ENCODE measurements around the gene KRT75.

Gene KRT75

DNA sequence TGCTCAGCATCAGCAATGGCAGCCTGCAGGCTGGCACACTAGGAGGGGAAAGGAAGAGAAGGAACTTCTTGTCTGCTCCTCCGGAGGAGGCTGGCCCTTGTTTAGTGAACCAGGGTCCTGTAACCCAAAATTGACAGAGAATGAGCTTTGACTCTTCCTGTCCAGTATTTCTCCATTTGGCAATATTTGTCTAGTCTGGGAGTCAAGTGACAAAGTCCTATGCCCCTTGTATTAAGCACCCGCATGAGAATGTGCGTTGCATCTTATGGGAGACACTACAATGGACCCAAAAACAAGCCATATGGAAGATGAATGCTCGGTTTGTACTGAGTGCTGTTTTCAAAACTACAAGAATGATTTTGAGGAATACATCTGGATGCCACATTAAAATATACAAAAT lies 35.7 kb upstream of the KRT75 start:
- H3K4me3 ChIP-seq (ENCODE audit: low read depth, low read length): no peak overlapping the region
- no peak overlapping the region for H3K27ac ChIP-seq (ENCODE audit: extremely low read depth, low read depth, low read length)
- no peaks in the 10 kb centered on the region for H3K4me1 ChIP-seq (ENCODE audit: control insufficient read depth, insufficient read depth, low read length)
- POLR2A ChIA-PET: no interaction called here
- H3K36me3 ChIP-seq (ENCODE audit: control insufficient read depth in 2 of 2, insufficient read depth in 1 of 2, low read length in 2 of 2): no peaks in the 10 kb centered on the region
- CTCF ChIA-PET: no interaction called here
- TF ChIP-seq SETDB1 (IDR thresholded peaks at IDR 0.05; ENCODE audit: insufficient read length, low read length): no peak
- TF ChIP-seq ZNF175 (tag by site-specific recombination; IDR thresholded peaks at IDR 0.05): no peak
- H3K9me3 ChIP-seq (ENCODE audit: control insufficient read depth, insufficient read depth, low read depth, low read length): no peaks in the 10 kb centered on the region

DNA sequence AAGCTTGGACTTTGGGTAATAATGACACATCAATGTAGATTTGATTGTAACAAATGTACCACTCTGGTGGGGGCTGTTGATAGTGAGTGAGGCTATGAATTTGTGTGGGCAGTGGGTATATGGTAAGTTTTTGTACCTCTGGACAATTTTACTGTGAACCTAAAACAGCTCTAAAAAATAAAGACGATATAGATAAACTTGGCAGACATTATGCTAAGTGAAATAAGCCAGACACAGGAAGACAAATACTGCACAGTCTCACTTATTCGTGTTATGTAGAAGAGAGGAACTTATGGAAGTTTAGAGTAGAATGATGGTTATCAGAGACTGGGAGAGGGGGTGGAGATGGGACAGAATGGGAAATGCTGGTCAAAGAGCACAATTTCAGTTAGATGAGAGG lies 30.7 kb upstream of the KRT75 start:
- TF ChIP-seq SP2 (tag by site-specific recombination; IDR thresholded peaks at IDR 0.05): no peak
- TF ChIP-seq, protein P1, sequence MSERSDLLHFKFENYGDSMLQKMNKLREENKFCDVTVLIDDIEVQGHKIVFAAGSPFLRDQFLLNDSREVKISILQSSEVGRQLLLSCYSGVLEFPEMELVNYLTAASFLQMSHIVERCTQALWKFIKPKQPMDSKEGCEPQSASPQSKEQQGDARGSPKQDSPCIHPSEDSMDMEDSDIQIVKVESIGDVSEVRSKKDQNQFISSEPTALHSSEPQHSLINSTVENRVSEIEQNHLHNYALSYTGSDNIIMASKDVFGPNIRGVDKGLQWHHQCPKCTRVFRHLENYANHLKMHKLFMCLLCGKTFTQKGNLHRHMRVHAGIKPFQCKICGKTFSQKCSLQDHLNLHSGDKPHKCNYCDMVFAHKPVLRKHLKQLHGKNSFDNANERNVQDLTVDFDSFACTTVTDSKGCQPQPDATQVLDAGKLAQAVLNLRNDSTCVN (tag by site-specific recombination; optimal IDR thresholded peaks at IDR 0.05): no peak
- TF ChIP-seq, protein P2, sequence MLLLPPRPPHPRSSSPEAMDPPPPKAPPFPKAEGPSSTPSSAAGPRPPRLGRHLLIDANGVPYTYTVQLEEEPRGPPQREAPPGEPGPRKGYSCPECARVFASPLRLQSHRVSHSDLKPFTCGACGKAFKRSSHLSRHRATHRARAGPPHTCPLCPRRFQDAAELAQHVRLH (tag by site-specific recombination; IDR thresholded peaks at IDR 0.05): no peak
- TF ChIP-seq, protein P3, sequence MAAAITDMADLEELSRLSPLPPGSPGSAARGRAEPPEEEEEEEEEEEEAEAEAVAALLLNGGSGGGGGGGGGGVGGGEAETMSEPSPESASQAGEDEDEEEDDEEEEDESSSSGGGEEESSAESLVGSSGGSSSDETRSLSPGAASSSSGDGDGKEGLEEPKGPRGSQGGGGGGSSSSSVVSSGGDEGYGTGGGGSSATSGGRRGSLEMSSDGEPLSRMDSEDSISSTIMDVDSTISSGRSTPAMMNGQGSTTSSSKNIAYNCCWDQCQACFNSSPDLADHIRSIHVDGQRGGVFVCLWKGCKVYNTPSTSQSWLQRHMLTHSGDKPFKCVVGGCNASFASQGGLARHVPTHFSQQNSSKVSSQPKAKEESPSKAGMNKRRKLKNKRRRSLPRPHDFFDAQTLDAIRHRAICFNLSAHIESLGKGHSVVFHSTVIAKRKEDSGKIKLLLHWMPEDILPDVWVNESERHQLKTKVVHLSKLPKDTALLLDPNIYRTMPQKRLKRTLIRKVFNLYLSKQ (tag by site-specific recombination; IDR thresholded peaks at IDR 0.05; ENCODE audit: borderline replicate concordance): no peak
- no peak for TF ChIP-seq ZNF777 (tag by site-specific recombination; IDR thresholded peaks at IDR 0.05; ENCODE audit: borderline replicate concordance)
- TF ChIP-seq KLF16 (tag by site-specific recombination; IDR thresholded peaks at IDR 0.05): no peak
- no peak for TF ChIP-seq ZBTB17 (tag by site-specific recombination; IDR thresholded peaks at IDR 0.05)
- no peak for TF ChIP-seq ZNF549 (tag by site-specific recombination; IDR thresholded peaks at IDR 0.05)
- Histone ChIP-seq H3K36me3 (ENCODE audit: control insufficient read depth in 2 of 2, insufficient read depth in 1 of 2, low read length in 2 of 2) (no peaks in the 10 kb centered on the region), H3K4me1 (ENCODE audit: control insufficient read depth, insufficient read depth, low read length) (no peaks in the 10 kb centered on the region), H3K4me3 (ENCODE audit: low read depth, low read length) (no peak overlapping the region), H3K9me3 (ENCODE audit: control insufficient read depth, insufficient read depth, low read depth, low read length) (no peaks in the 10 kb centered on the region), H3K27ac (ENCODE audit: extremely low read depth, low read depth, low read length) (no peak overlapping the region)
- POLR2A ChIA-PET: no interaction called here
- CTCF ChIA-PET: interaction anchor here (0.6 kb wide), 2 partner anchors 28 to 45 kb away, joined by 3 to 5 read pairs; no protein-coding TSS in a partner anchor

DNA sequence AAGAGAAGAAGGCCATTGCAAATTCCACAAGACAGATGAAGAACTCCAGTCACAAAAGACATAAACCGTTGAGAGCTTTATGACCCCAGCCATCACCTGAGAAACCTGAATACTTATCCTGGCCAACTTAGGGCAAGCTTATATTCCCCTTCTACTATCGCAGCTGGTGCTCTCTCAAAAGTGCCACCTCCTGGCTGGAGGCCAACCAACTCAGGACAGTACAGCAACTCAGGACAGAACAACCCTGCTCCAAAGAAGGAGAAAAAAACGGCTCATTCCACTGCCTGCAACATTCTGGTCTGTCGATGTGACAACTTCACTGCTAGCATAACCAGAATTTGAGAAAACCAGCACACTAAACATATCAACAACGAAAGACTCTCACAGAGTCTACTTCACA lies 27.5 kb upstream of the KRT75 start:
- Histone ChIP-seq H3K36me3 (ENCODE audit: control insufficient read depth in 2 of 2, insufficient read depth in 1 of 2, low read length in 2 of 2) (no peaks in the 10 kb centered on the region), H3K27ac (ENCODE audit: extremely low read depth, low read depth, low read length) (no peak overlapping the region), H3K4me1 (ENCODE audit: control insufficient read depth, insufficient read depth, low read length) (no peaks in the 10 kb centered on the region), H3K9me3 (ENCODE audit: control insufficient read depth, insufficient read depth, low read depth, low read length) (no peaks in the 10 kb centered on the region), H3K4me3 (ENCODE audit: low read depth, low read length) (no peak overlapping the region)
- ChIA-PET CTCF (interaction anchor here (1.1 kb wide), 1 partner anchor 516 kb away, joined by 3 read pairs; no protein-coding TSS in a partner anchor), POLR2A (no interaction called here)
- TF ChIP-seq ZNF654 (tag by site-specific recombination; IDR thresholded peaks at IDR 0.05; ENCODE audit: low read depth) (no peak), ZNF121 (tag by site-specific recombination; IDR thresholded peaks at IDR 0.05) (no peak), ZNF19 (tag by site-specific recombination; IDR thresholded peaks at IDR 0.05; ENCODE audit: low read depth) (no peak), ZNF366 (tag by site-specific recombination; conservative IDR thresholded peaks at IDR 0.05) (no peak), ZNF514 (tag by site-specific recombination; IDR thresholded peaks at IDR 0.05) (no peak), HOXD13 (CRISPR knock-in tag; IDR thresholded peaks at IDR 0.05; ENCODE audit: borderline replicate concordance) (no peak), ZBTB17 (tag by site-specific recombination; IDR thresholded peaks at IDR 0.05) (no peak), PRDM1 (tag by site-specific recombination; IDR thresholded peaks at IDR 0.05) (no peak)
- TF ChIP-seq, protein P4, sequence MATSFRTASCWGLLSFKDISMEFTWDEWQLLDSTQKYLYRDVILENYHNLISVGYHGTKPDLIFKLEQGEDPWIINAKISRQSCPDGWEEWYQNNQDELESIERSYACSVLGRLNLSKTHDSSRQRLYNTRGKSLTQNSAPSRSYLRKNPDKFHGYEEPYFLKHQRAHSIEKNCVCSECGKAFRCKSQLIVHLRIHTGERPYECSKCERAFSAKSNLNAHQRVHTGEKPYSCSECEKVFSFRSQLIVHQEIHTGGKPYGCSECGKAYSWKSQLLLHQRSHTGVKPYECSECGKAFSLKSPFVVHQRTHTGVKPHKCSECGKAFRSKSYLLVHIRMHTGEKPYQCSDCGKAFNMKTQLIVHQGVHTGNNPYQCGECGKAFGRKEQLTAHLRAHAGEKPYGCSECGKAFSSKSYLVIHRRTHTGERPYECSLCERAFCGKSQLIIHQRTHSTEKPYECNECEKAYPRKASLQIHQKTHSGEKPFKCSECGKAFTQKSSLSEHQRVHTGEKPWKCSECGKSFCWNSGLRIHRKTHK (tag by site-specific recombination; IDR thresholded peaks at IDR 0.05): no peak
- TF ChIP-seq, protein P5, sequence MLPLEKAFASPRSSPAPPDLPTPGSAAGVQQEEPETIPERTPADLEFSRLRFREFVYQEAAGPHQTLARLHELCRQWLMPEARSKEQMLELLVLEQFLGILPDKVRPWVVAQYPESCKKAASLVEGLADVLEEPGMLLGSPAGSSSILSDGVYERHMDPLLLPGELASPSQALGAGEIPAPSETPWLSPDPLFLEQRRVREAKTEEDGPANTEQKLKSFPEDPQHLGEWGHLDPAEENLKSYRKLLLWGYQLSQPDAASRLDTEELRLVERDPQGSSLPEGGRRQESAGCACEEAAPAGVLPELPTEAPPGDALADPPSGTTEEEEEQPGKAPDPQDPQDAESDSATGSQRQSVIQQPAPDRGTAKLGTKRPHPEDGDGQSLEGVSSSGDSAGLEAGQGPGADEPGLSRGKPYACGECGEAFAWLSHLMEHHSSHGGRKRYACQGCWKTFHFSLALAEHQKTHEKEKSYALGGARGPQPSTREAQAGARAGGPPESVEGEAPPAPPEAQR (tag by site-specific recombination; IDR thresholded peaks at IDR 0.05): no peak

Data from HEK293 (cell line).